ENCODE data around the gene ENTPD6.

DNA sequence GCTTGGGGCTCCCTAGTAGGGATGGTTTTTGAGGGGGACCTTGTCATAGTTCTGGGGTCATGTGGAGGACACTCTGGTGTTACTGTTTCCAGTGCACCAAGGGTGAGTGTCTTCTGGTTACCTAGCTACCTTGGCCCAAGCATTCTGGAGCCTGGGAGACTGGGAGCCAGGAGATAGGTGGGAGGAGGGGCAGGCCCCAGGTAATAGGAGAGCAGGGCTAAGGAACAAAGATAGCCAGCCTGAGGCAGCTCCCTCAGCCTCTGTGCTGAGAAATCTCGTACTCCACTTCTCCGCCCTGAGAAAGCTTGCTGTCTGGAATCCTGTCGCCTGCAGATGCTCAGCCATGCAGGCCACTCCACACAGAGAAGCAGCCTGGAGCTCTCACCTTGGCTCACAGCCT is 8.3 kb upstream of the ENTPD6 start:
- TF ChIP-seq POLR2A (IDR thresholded peaks at IDR 0.05) (no peak), POLR2AphosphoS5 (IDR thresholded peaks at IDR 0.05) (no peak)
- TF ChIP-seq, protein P1, sequence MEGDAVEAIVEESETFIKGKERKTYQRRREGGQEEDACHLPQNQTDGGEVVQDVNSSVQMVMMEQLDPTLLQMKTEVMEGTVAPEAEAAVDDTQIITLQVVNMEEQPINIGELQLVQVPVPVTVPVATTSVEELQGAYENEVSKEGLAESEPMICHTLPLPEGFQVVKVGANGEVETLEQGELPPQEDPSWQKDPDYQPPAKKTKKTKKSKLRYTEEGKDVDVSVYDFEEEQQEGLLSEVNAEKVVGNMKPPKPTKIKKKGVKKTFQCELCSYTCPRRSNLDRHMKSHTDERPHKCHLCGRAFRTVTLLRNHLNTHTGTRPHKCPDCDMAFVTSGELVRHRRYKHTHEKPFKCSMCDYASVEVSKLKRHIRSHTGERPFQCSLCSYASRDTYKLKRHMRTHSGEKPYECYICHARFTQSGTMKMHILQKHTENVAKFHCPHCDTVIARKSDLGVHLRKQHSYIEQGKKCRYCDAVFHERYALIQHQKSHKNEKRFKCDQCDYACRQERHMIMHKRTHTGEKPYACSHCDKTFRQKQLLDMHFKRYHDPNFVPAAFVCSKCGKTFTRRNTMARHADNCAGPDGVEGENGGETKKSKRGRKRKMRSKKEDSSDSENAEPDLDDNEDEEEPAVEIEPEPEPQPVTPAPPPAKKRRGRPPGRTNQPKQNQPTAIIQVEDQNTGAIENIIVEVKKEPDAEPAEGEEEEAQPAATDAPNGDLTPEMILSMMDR (IDR thresholded peaks at IDR 0.05): no peak

All from prostate gland (tissue), 2 donors.